Activated T-helper 1 cell treated with anti-CD3 and anti-CD28 coated beads, Interleukin-2, amount 50 U/mL, for 16 hours (primary cell): ENCODE measurements around the gene SHMT1.
"Not testable (repeated sequence)": the region's sequence is repeated elsewhere in the genome, so short reads cannot be mapped to it uniquely, and the experiment has no call there.

Source experiments
- DNase-seq, 2 donors: peaks; one replicate each; pipeline ENCODE4 v3.0.0-alpha.2; 2020; ENCODE audit warnings: low read depth in 1 of 2, low spot score in 1 of 2

The SHMT1 gene

DNA sequence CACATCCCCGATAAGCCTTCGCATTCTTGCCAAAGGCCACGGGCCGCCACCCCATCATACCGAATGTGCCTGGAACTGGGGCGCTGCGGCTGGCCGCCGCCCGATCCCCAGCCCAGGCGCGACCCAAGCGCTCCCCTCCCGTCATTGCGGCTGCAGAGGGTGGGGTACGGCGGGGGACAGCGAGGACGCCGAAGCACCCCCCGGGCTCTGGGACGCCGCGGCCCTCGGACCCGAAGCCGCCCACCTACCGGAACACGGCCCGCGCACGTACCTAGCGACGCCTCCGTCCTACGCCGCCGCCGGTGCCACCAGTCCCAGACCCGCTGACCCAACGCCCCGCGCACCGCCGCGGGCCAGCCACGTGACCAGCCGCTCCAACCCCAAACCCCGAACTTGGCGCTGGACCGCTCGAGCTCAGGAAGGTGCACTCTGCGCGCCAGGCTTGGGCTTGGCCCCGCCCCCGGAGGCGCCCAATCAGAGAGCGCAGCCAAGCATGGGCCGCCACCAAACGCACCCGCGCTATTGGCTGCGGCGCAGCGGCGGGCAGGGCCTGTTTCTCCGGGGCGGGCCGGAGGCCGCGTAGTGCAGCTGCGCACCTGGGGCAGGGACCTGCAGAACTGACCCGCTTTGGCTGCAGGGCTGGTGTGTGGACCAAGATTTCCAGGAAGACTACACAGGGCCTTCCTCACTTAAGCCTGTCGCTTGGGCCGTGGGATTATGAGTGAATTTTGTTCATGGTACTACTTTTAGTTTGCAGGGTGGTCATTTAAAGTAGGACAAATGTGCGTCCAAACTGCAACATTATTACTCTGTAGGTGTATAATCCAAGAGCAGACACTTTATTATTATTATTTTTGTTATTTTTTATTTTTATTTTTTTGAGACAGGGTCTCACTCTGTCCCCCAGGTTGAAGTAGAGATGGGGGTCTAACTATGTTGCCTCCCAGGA is at the start of gene SHMT1:
TSS of gene SHMT1 (minus strand) at position 450 of the 949 bp plus-strand sequence. CDS start 7,569 bp downstream, outside the sequence.
- peak; percentile 83 to 87 for DNase-seq

GRCh38 chr17:18412001-18412538 is 48.7 kb upstream of the SHMT1 start:
- not testable (repeated sequence) for DNase-seq

DNA sequence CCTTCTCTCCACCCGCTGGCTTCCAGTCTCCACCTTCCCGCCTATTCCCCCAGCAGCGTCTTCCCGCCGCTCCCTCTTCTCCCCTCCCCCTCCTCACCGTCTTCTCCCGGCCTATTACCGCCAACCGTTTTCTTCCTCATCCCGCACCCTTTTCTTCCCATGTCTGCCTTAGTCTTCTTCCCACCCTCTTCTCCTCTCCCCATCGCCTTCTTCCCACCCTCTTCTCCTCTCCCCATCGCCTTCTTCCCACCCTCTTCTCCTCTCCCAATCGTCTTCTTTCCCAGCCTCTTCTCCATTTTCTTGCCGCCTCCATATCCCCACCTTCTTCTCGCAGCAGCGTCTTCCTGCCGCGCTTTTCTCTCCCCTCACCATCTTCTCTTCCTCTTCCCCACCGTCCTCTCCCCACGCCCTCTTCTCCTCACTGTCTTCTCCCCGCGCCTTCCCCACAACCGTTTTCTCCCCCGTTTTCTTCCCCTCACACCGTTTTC is 48.1 kb upstream of the SHMT1 start:
- DNase-seq, result not testable (repeated sequence)

DNA sequence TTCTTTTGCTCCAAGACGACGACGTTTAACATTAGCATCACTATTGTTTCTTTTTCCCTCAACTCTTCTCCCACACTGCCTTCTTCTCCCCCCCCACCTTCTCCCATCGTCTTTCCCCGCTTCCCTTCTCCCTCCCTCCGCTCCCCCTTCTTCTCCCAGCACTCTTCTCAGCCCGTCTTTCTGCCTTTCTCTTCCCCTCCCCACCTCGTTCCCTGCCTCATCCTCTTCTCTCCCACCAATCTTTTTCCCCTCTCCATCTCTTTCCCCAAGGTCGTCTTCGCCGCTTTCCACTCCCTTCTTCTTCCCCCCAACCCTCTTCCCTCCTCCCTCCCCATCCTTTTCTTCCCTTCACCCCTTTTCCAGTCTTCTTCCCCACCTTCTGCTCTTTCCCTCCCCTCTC is 47.4 kb upstream of the SHMT1 start:
- DNase-seq, result not testable (repeated sequence)

GRCh38 chr17:18409321-18409720 is 46.0 kb upstream of the SHMT1 start:
- DNase-seq, result not testable (repeated sequence)

GRCh38 chr17:18408906-18409305 is 45.6 kb upstream of the SHMT1 start:
- DNase-seq, result not testable (repeated sequence)

- DNase-seq, result not testable (repeated sequence)
Measured at GRCh38 chr17:18403604-18404003, 40.3 kb upstream of the SHMT1 start.

DNA sequence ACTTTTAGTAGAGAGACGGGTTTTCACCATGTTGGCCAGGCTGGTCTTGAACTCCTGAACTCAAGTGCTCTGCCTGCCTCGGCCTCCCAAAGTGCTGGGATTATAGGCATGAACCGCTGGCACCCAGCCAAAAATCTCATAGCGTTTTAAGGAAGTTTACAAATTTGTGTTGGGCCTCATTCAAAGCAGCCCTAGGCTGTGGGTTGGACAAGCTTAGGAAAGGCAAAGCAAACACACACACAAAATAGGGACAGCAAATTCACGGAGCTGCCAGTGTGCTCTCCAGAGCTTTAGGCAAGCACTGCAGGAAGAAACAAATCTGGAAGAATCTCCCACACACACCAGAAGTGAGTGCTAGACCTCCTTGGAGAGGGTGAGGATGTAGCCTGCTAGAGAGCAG is 39.8 kb upstream of the SHMT1 start:
- not testable (repeated sequence) for DNase-seq

- not testable (repeated sequence) for DNase-seq
Measured at GRCh38 chr17:18401872-18402590, 38.7 kb upstream of the SHMT1 start.

DNA sequence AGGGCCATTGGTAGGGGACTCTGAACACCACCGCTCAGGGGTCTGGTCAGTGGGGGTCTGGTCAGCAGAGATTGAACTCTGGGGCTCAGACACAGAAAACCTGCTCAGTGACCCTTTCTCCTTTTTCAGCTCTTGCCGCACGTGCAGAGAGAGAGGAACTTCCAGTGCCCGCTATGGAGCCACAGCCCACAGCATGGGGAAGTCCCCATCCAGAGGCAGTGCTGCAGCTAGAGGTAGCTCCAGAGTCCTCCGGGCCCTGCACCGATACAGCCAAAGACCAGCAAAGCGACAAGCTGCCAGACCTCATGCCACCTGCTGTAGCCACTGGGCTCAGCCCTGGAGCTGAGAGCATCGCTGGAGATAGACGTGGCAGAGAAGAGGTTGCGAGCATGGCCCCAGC is 25.4 kb upstream of the SHMT1 start:
- not testable (repeated sequence) for DNase-seq

DNA sequence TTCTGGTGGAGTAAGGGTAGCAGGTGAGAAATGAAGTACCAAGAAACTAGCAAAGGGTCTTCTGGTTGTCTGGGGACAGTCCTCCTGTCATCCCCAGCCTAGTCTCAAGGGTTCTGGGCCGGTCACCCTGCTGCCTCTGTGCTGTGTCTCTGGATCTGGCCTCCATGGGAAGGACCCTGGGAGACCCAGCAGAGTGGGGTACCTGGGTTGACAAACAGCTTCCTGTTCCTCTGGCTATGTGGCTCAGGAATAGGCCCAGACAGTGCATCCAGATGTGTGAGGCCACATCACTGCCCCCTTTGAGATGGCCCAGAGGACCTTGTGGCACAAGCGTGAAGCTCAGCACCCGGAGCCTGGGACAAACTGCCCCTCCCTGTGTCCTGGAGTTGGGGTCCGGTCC is 24.9 kb upstream of the SHMT1 start:
- DNase-seq, result not testable (repeated sequence)

GRCh38 chr17:18387583-18387982 is 24.2 kb upstream of the SHMT1 start:
- DNase-seq, result not testable (repeated sequence)

DNA sequence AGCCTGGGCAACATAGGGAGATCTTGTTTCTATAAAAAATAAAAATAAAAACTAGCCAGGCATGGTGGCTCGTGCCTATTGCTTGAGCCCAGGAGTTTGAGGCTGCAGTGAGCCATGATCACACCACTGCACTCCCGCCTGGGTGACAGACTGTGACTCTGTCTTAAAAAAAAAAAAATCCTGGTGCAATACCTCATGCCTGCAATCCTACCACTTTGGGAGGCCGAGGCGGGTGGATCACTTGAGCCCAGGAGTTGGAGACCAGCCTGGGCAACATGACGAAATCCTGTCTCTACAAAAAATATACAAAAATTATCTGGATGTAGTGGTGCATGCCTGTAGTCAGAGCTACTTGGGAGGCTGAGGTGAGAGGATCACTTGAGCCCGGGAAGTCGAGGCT is 20.9 kb upstream of the SHMT1 start:
- not testable (repeated sequence) for DNase-seq

GRCh38 chr17:18383079-18383481 is 19.7 kb upstream of the SHMT1 start:
- not testable (repeated sequence) for DNase-seq

GRCh38 chr17:18382441-18383078 is 19.2 kb upstream of the SHMT1 start:
- no peak for DNase-seq

GRCh38 chr17:18381953-18382245 is 18.5 kb upstream of the SHMT1 start:
- no peak for DNase-seq

DNA sequence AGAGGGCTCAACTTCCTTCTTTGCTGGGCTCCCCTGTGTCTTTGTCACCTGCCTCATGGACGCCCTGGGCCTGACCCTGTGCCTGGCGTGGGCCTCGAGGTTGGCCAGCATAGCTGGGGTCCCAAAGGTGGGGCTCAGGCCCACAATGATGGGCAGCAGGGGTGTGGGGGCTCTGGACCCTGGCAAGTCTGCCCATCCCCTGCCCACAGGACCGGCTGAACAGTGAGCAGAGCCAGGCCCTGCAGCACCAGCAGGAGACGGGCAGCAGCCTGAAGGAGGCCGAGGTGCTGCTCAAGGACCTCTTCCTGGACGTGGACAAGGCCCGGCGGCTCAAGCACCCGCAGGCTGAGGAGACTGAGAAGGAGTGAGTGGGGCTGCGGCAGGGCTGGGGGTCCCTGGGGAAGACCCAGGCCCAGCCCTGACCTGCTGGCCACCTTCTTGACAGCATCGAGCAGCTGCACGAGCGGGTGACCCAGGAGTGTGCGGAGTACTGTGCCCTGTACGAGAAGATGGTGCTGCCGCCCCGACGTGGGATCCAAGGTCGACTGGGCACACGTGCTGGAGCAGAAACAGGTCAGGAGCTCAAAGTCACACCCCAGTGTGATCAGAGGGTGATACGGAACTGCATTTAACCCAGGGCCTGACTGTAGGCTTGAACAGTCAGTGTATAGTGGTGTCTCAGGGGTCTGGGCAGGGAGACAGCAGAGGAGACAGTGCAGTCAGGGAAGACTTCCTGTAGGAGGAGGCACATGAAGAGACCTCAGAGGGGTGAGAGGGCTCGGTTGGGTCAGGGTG is 18.0 kb upstream of the SHMT1 start:
- no peak for DNase-seq

- DNase-seq, result no peak
Measured at GRCh38 chr17:18380471-18381157, 17.3 kb upstream of the SHMT1 start.

DNA sequence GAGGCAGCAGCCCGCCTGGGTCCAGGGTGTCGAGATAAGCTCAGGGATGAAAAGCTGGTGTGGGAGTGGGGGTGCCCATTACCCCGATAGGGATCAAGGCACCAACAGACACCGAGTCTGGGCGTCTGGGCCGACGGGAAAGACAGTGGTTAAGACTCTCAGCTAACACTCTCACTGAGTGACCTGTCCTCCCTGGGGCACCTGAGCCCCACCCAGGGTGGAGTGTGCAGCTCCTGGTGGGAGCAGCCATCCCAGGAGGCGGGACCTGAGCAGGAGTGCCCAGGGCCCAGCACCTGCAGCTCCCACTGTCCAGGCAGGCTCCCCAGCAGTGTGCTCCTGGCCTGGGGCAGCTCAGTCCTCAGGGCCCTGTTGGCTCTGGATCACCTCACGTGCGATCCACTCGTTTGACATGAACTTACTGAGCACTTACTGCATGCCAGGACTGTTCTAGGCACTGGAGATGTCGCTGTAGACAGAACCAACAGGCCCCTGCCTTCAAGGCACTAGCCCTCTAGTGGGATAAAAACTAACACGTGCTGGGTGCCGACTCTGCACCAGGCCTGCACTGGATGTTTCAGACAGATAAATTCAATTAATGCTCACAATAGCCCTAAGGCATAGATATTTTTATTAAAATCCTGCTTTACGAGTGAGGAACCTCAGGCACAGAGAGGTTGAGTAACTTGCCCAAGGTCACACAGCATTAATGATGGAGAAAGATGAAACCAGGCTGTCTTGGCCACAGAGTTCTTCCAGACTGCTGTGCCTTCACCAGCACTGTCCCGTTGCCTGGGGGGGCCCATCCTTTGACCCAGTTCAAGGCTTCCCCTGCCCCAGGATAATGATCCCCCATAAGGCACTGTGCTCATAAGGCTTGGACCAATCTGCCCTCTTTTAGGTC is 16.1 kb upstream of the SHMT1 start:
- no peak for DNase-seq
